ENCODE data around the gene ZNF503. TPM values are rescaled to one million over a fixed set of nuclear protein-coding genes. Genes with fewer than 3 reads are reported as not detected.

The ZNF503 gene
- total and polyA plus RNA-seq, 5 experiments from 2014 or later: 0.11 to 0.13 TPM; not detected in 3

DNA sequence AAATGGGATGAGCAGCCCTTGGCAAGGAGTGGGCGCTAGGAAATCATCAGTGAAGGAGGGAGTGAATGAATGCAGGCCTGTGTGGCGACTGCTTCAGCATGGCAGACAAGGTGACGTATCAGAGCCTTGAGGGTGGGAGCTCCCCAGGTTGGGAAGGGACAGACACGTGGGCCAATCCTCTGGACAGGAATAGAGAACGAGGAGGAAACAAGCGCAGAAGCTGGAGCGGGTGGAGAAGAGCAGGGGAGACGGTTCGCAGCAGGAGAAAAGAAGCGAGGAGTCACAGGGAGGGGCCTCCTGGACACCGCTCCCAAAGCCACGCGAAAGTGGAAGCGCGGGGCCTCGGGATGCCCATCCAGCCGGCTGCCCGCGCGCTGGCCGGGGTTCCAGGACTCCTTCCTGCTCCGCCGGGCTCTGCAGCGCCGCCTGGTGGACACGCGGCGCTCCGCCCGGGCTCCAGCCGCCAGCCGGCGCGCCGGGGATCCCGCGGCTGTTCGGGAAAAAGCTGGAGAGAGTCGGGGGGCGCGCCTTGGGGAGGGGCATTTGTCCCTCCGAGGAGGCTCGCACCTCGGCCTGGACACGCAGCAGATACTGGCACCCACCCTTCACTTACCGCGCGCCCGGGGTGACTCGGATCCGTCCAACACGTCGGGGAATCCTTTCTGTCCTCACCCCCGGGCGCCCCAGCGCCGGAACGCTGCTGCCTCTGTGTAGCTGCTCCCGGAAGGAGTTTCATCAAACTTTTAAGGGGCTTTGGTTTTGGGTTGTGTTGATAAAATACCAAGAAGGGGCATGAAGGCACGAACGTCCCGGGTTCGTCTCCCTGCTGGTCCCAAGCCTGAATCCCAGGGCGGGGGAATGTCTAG lies 6.3 kb downstream of the ZNF503 start:
- POLR2A ChIA-PET: no interaction called here
- ATAC-seq (no peak), DNase-seq (no peak)
- Mint-ChIP-seq H3K4me3 (peak overlapping the region in 9 of 10 donors; percentile 24 to 82 (median 57)), H3K36me3 (peaks cover 0 to 5% (median 0%) of the 10 kb centered on the region in 3 donors), H3K27me3 (peaks cover 29 to 86% (median 46%) of the 10 kb centered on the region in 5 donors), H3K4me1 (peaks cover 8 to 15% (median 10%) of the 10 kb centered on the region in 4 donors), H3K9me3 (peaks cover 0 to 5% (median 0%) of the 10 kb centered on the region in 9 donors), H3K27ac (peak overlapping the region in 4 of 10 donors; percentile 9 to 84 (median 53))

DNA sequence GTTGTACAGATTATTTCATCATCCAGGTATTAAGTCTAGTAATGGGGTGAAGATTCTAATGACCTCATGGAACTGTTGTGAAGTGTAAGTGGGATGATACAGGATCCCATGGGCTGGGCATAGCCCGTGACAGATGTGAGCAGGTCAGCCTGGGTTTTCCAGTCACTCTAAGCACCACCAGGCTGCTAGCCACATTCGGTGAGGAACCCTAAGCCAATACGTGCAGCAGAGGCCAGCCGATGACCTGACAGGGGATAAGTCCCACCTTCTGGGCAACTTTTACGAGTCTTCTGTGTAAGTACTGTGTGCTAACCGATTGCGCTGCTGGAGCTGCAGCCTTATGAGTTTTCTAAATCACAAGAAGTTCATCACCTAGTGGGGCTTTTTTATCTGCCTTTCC lies 7.3 kb downstream of the ZNF503 start:
- DNase-seq (no peak), ATAC-seq (no peak)
- Mint-ChIP-seq H3K9me3 (peaks cover 0 to 5% (median 0%) of the 10 kb centered on the region in 9 donors), H3K4me1 (peaks cover 5 to 12% (median 7%) of the 10 kb centered on the region in 4 donors), H3K4me3 (peak overlapping the region in 5 of 10 donors; percentile 14 to 57 (median 40)), H3K27me3 (peaks cover 29 to 85% (median 46%) of the 10 kb centered on the region in 5 donors), H3K36me3 (peaks cover 0 to 5% (median 0%) of the 10 kb centered on the region in 3 donors), H3K27ac (no peak overlapping the region)
- POLR2A ChIA-PET: no interaction called here

DNA sequence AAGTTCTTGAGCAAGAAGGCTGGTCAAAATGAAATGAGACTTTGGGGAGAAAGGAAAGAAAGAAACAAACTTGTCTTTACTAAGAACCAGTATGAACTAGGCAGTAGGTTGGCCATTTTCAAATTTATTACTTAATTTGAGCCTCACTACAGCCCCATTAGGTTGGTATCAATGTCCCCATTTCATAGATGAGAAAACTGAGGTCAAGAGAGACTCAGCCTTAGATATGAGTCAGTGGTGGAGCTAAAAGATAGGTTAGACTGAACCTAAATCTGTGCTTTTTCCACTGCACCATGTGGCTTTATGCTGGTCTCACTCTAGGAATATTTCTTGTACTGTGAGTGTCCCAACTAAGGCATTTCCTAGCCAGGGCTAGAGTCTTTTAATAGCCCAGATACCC lies 8.8 kb downstream of the ZNF503 start:
- Mint-ChIP-seq H3K27ac (no peak overlapping the region), H3K9me3 (peaks cover 0 to 4% (median 0%) of the 10 kb centered on the region in 9 donors), H3K36me3 (peaks cover 0 to 5% (median 0%) of the 10 kb centered on the region in 3 donors), H3K4me1 (peaks cover 5 to 10% (median 7%) of the 10 kb centered on the region in 4 donors), H3K4me3 (no peak overlapping the region), H3K27me3 (peaks cover 25 to 77% (median 51%) of the 10 kb centered on the region in 5 donors)
- DNase-seq (no peak), ATAC-seq (no peak)
- POLR2A ChIA-PET: no interaction called here

DNA sequence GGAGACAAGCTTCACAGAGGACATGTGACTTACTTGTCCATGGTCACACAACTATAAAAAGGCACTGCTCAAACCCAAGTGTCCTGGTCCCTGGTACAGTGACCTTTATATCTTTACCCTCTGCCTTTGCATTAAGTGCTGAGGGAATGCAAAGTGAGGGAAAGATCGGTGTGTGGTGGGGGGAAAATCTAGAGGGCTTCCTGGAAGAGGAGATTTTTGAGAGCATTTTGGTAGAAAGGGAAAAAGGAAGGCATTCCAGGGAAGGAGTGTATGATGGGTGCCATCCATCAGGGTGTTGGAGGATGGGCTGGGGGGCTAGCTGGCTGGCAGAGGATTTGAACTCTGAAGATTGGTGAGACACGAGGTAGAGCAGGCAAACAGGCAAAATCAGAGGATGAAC lies 9.3 kb downstream of the ZNF503 start:
- no peak for ATAC-seq
- Mint-ChIP-seq H3K27ac (peak overlapping the region in 1 of 10 donors; percentile 28), H3K9me3 (peaks cover 0 to 4% (median 0%) of the 10 kb centered on the region in 9 donors), H3K36me3 (peaks cover 0 to 5% (median 0%) of the 10 kb centered on the region in 3 donors), H3K4me3 (no peak overlapping the region), H3K27me3 (peaks cover 22 to 77% (median 52%) of the 10 kb centered on the region in 5 donors), H3K4me1 (peaks cover 5 to 10% (median 7%) of the 10 kb centered on the region in 4 donors)
- POLR2A ChIA-PET: no interaction called here
- no peak for DNase-seq

DNA sequence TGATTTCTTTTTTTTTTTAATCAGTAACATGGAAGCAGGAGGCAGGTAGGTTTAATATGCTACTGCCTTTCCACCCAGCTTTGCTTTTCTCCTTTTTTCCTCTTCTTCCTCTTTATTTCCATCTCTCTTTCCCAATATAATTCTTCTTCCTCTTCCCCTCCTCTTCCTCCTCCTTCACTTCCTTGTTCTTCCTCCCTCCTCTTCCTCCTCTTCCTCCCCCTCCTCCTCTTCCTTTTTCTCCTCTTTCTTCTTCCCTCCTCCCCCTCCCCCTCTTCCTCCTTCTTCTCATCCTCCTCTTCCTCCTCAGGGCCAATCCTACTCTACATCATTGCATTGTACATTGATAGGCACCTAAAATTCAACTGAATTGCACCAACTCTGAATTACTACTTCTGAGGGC lies 11.4 kb downstream of the ZNF503 start:
- peaks cover 0 to 13% (median 3%) of the 10 kb centered on the region in 9 donors for H3K9me3 Mint-ChIP-seq
- POLR2A ChIA-PET: no interaction called here
- no peak overlapping the region for H3K27ac Mint-ChIP-seq
- peaks cover 24 to 80% (median 61%) of the 10 kb centered on the region in 5 donors for H3K27me3 Mint-ChIP-seq
- peaks cover 0 to 5% (median 0%) of the 10 kb centered on the region in 3 donors for H3K36me3 Mint-ChIP-seq
- no peak overlapping the region for H3K4me3 Mint-ChIP-seq
- H3K4me1 Mint-ChIP-seq: peaks cover 5 to 8% (median 6%) of the 10 kb centered on the region in 4 donors
- ATAC-seq: no peak
- DNase-seq: no peak

DNA sequence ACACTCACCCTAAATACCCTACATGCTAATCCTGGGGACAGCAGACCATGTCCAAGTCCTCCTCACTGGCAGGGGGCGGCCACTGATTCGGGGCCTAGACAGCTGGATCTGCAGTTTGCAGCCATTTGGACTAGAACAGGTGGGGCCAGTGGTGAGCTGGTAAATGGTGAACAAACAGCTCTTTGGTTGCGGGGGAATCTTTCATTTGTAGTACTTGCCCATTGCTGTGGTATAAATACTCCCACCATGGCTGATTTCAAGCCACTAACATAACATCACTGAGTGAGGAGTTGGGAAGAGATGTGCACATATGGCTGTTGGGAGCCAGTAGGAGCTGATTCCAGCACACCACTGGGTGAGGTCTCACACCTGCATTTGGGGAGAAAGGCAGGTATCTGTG lies 13.5 kb downstream of the ZNF503 start:
- Mint-ChIP-seq H3K27ac (no peak overlapping the region), H3K9me3 (peaks cover 0 to 13% (median 3%) of the 10 kb centered on the region in 9 donors), H3K4me1 (no peaks in the 10 kb centered on the region), H3K36me3 (no peaks in the 10 kb centered on the region), H3K27me3 (peaks cover 14 to 79% (median 59%) of the 10 kb centered on the region in 5 donors), H3K4me3 (no peak overlapping the region)
- no peak for ATAC-seq
- DNase-seq: no peak
- POLR2A ChIA-PET: no interaction called here

DNA sequence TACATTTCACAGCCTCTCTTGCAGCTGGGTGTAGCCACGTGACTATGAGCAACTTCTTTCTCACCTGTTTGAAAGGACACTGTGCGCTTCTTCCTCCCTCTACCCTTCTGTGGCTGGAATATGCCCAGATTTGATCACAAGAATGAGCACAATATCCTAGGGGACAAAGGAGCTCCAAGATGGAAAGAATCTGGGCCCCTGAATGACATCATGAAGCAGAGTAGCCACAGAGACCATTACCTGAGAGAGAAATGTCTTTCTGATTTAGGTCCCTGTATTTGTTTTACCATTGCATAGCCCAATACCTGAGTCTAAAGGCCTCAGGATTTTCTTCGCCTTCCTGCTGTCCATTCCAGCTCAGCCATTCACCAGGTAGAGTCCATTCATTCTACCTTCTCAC lies 15.4 kb downstream of the ZNF503 start:
- H3K36me3 Mint-ChIP-seq: no peaks in the 10 kb centered on the region
- H3K27ac Mint-ChIP-seq: no peak overlapping the region
- ATAC-seq (no peak), DNase-seq (no peak)
- peaks cover 9 to 69% (median 42%) of the 10 kb centered on the region in 5 donors for H3K27me3 Mint-ChIP-seq
- H3K4me3 Mint-ChIP-seq: no peak overlapping the region
- no peaks in the 10 kb centered on the region for H3K4me1 Mint-ChIP-seq
- POLR2A ChIA-PET: no interaction called here
- peaks cover 0 to 13% (median 2%) of the 10 kb centered on the region in 9 donors for H3K9me3 Mint-ChIP-seq

DNA sequence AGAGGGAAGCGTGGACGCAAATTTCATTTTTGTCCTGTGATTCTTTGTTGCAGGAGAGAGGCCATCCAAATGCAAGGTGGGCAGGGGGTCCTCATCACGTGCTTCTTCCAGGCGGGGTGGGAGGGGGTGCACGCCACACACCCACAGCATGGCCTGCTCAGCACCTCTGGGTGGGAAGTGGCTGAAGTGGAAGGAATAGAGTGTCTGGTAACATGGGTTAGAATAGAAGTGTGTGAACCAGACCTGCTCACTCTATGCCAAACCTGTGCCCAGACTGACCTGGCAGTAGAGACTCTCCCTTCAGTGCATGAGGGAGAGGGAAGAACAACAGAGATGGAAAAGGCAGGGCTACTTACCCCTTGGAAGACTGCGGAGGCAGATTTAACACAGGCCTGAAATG lies 21.7 kb downstream of the ZNF503 start:
- peaks cover 3 to 26% (median 8%) of the 10 kb centered on the region in 5 donors for H3K27me3 Mint-ChIP-seq
- H3K27ac Mint-ChIP-seq: peak overlapping the region in 1 of 10 donors; percentile 5
- H3K9me3 Mint-ChIP-seq: no peaks in the 10 kb centered on the region
- H3K4me3 Mint-ChIP-seq: no peak overlapping the region
- no peak for DNase-seq
- ATAC-seq: no peak
- POLR2A ChIA-PET: no interaction called here
- H3K4me1 Mint-ChIP-seq: peaks cover 0 to 2% (median 0%) of the 10 kb centered on the region in 4 donors
- no peaks in the 10 kb centered on the region for H3K36me3 Mint-ChIP-seq

DNA sequence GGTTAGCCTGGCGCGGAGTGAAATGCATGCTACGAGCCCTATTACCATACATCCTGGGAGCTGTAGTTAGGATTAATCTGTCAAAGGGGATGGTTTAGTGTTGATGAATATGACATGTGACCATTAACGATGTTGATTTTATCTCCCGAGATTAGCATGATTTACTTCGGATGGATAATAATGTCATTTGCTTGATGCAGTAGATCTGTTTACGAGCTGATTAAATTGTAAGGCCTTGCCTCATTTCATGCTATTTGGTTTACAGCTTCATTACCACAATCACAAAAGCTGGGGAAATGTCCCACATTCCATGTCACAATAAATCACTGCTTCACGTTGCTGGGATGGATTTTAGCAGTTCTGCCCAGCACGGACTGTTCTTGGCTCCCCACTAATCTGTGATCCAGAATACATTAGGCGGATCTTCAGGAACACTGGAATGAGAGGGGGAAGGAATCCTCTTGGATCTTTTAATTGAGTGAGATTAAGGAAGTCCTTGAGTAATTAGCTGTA lies 22.3 kb downstream of the ZNF503 start:
- POLR2A ChIA-PET: no interaction called here

DNA sequence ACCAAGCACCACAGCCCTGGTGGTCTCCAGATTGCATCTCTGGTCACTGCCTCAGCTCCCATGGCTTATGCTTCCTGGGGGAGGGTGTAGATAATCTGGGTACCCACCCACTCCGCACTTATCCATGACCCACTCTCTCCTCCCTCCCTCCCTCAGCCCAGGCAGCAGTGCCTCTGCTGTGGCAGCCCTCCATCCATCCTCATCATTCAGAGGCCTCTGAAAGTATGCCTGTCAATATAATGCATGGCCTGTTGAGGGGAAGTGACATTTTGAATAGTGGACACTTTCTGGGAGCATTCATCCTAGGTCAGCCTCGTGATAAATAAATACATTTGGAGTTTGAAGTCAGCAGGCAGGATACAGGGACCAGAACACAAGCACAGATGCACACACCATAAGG lies 23.2 kb downstream of the ZNF503 start:
- Mint-ChIP-seq H3K4me1 (peaks cover 0 to 2% (median 0%) of the 10 kb centered on the region in 4 donors), H3K27ac (no peak overlapping the region), H3K4me3 (no peak overlapping the region), H3K27me3 (peaks cover 4 to 17% (median 8%) of the 10 kb centered on the region in 5 donors), H3K36me3 (no peaks in the 10 kb centered on the region), H3K9me3 (no peaks in the 10 kb centered on the region)
- POLR2A ChIA-PET: no interaction called here
- ATAC-seq: no peak
- DNase-seq: no peak

More for the DNA sequence above, 22.3 kb downstream of the ZNF503 start:
- DNase-seq (no peak), ATAC-seq (no peak)
- no peaks in the 10 kb centered on the region for H3K36me3 Mint-ChIP-seq
- no peaks in the 10 kb centered on the region for H3K9me3 Mint-ChIP-seq
- no peak overlapping the region for H3K27ac Mint-ChIP-seq
- H3K27me3 Mint-ChIP-seq: peaks cover 6 to 21% (median 8%) of the 10 kb centered on the region in 5 donors
- peaks cover 0 to 2% (median 0%) of the 10 kb centered on the region in 4 donors for H3K4me1 Mint-ChIP-seq
- H3K4me3 Mint-ChIP-seq: no peak overlapping the region

DNA sequence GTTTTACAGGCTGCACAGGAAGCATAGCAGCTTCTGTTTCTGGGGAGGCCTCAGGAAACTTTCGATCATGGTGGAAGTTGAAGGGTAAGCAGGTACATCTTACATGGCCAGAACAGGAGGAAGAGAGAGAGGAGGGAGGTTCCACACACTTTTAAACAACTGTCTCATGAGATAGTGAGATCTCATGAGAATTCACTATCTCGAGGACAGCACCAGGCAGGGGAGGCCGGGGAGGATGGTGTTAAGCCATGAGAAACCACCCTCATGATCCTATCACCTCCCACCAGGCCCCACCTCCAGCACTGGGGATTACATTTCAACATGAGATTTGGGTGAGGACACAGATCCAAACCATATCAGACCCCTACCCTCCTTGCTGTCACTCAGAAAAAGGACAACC lies 23.7 kb downstream of the ZNF503 start:
- no peak overlapping the region for H3K27ac Mint-ChIP-seq
- peaks cover 0 to 2% (median 0%) of the 10 kb centered on the region in 4 donors for H3K4me1 Mint-ChIP-seq
- no peaks in the 10 kb centered on the region for H3K9me3 Mint-ChIP-seq
- POLR2A ChIA-PET: no interaction called here
- no peak overlapping the region for H3K4me3 Mint-ChIP-seq
- ATAC-seq (no peak), DNase-seq (no peak)
- peaks cover 4 to 17% (median 6%) of the 10 kb centered on the region in 5 donors for H3K27me3 Mint-ChIP-seq
- H3K36me3 Mint-ChIP-seq: no peaks in the 10 kb centered on the region

DNA sequence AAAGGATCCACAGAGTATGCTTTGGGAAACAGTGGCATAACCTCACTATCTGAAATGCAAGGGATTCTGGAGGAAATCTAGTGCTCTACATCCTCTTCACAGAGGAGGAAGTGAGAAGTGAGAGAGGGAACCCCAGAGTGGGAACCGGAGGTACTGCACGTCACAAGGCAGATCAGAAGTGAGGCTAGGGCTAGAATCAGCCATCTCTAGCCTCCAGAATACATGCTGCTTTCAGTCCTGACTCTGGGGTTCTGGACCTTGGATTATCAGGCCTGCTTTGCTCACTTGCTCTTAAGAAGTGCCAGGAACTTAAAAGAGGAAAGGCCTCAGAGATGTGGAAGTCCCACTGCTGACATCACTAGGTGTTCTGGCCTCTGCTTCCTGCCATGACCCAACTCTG lies 25.7 kb downstream of the ZNF503 start:
- POLR2A ChIA-PET: no interaction called here
- no peaks in the 10 kb centered on the region for H3K36me3 Mint-ChIP-seq
- ATAC-seq: no peak
- H3K4me1 Mint-ChIP-seq: peaks cover 0 to 2% (median 0%) of the 10 kb centered on the region in 4 donors
- H3K9me3 Mint-ChIP-seq: no peaks in the 10 kb centered on the region
- no peak overlapping the region for H3K4me3 Mint-ChIP-seq
- no peak overlapping the region for H3K27ac Mint-ChIP-seq
- no peak for DNase-seq
- peaks cover 4 to 23% (median 6%) of the 10 kb centered on the region in 5 donors for H3K27me3 Mint-ChIP-seq

DNA sequence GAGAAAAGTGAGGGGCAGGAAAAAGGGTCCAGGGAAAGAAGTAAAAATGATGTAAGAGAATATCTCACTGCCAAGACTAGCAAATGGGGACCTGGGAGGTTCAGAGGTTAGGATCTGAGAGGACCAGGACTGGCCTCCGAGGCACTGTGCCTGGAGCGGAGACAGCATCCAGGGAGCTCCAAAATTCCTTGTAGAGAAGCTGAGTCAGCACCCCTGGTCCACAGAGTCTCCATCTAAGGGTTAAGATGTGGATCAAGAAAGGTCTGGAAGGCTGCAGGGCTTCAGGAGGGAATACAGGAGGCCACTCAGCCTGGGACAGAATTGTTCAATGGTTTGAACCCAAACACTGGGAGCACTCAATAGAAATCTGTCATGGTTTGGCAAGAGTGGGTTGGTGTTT lies 30.6 kb downstream of the ZNF503 start:
- H3K4me1 Mint-ChIP-seq: peaks cover 0 to under 1% (median 0%) of the 10 kb centered on the region in 4 donors

More for the DNA sequence above, 30.6 kb downstream of the ZNF503 start:
- Mint-ChIP-seq H3K9me3 (peaks cover 0 to 19% (median 8%) of the 10 kb centered on the region in 9 donors), H3K36me3 (peaks cover 0 to 9% (median 0%) of the 10 kb centered on the region in 3 donors), H3K4me3 (no peak overlapping the region), H3K27me3 (peaks cover 4 to 43% (median 21%) of the 10 kb centered on the region in 5 donors), H3K27ac (no peak overlapping the region)
- no peak for ATAC-seq
- DNase-seq: no peak
- POLR2A ChIA-PET: no interaction called here

Measured in naive thymus-derived CD8-positive, alpha-beta T cell (primary cell).